ENCODE measurements around the gene ISLR2.

DNA sequence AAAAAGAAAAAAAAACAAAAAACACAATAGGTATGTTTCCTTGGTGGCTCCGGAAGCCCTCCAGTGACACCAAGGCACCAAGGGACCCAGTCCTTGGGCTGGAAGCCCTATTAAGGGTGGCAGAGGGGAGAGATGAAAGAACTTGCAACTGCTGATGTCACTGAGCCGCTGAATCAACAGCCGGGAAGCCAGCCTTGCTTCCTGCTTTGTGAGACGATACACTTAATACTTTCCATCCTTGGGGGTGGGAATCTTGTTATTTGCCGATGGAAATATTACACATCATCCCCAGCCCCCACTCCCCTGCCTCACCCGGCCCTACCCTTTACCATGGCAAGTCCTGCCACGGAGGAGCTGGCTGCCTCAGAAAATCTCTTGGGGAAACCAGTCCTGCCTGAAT, 5.6 kb upstream of the ISLR2 start:
- TF ChIP-seq, protein P1, sequence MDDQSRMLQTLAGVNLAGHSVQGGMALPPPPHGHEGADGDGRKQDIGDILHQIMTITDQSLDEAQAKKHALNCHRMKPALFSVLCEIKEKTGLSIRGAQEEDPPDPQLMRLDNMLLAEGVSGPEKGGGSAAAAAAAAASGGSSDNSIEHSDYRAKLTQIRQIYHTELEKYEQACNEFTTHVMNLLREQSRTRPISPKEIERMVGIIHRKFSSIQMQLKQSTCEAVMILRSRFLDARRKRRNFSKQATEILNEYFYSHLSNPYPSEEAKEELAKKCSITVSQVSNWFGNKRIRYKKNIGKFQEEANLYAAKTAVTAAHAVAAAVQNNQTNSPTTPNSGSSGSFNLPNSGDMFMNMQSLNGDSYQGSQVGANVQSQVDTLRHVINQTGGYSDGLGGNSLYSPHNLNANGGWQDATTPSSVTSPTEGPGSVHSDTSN (CRISPR knock-in tag; IDR thresholded peaks at IDR 0.05) = no peak
- TF ChIP-seq, protein P2, sequence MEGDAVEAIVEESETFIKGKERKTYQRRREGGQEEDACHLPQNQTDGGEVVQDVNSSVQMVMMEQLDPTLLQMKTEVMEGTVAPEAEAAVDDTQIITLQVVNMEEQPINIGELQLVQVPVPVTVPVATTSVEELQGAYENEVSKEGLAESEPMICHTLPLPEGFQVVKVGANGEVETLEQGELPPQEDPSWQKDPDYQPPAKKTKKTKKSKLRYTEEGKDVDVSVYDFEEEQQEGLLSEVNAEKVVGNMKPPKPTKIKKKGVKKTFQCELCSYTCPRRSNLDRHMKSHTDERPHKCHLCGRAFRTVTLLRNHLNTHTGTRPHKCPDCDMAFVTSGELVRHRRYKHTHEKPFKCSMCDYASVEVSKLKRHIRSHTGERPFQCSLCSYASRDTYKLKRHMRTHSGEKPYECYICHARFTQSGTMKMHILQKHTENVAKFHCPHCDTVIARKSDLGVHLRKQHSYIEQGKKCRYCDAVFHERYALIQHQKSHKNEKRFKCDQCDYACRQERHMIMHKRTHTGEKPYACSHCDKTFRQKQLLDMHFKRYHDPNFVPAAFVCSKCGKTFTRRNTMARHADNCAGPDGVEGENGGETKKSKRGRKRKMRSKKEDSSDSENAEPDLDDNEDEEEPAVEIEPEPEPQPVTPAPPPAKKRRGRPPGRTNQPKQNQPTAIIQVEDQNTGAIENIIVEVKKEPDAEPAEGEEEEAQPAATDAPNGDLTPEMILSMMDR (tag by site-specific recombination; IDR thresholded peaks at IDR 0.05) = no peak
- TF ChIP-seq, protein P3, sequence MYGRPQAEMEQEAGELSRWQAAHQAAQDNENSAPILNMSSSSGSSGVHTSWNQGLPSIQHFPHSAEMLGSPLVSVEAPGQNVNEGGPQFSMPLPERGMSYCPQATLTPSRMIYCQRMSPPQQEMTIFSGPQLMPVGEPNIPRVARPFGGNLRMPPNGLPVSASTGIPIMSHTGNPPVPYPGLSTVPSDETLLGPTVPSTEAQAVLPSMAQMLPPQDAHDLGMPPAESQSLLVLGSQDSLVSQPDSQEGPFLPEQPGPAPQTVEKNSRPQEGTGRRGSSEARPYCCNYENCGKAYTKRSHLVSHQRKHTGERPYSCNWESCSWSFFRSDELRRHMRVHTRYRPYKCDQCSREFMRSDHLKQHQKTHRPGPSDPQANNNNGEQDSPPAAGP (tag by site-specific recombination; IDR thresholded peaks at IDR 0.05) = no peak
- no peak for TF ChIP-seq ZNF549 (tag by site-specific recombination; IDR thresholded peaks at IDR 0.05)
- no peak for TF ChIP-seq ZNF707 (tag by site-specific recombination; IDR thresholded peaks at IDR 0.05)
- TF ChIP-seq ZNF214 (tag by site-specific recombination; IDR thresholded peaks at IDR 0.05; ENCODE audit: borderline replicate concordance) = no peak
- TF ChIP-seq YY1 (tag by site-specific recombination; IDR thresholded peaks at IDR 0.05) = no peak
- no peak for TF ChIP-seq ZNF677 (tag by site-specific recombination; IDR thresholded peaks at IDR 0.05)
- no peak for TF ChIP-seq ZNF629 (tag by site-specific recombination; IDR thresholded peaks at IDR 0.05)
- TF ChIP-seq ZNF121 (tag by site-specific recombination; IDR thresholded peaks at IDR 0.05) = no peak
- no peak for TF ChIP-seq SP2 (tag by site-specific recombination; IDR thresholded peaks at IDR 0.05)

Data from HEK293 (cell line).